ENCODE data around the gene ICAM2.

ICAM2 gene

DNA sequence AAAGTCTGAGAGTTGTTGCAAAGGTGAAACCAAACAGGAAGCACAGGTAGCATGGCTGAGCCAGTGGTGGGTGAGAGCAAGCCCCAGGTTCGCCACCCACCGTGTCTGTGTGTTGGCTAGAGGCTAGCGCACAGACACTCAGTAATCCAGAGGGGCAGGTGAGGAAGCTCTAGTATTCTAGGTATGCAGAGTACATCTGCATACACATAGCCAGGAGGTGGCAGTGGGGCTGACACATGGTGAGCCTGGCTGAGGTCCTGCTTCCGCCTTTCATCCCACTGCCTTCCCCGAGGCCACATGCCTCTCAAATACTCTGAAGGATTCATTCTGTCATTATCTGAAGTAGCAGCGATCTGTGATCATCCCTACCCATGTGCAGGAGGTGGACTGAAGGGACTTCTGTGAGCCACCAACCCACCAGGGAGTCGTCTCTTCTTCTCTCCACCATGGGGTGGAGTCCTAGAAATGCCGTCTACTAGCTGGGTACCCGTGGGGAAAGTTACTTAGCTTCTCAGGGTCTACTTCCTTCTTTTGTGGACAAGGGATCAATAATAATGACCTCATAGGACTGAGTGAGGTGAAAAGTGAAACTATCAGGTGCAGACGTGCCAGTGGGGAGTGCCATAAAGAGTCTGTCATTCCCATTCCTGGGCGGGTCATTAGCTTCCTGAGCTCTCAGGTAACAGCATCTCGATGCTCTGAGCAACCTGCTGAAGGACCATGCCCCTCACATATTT lies 36.0 kb upstream of the ICAM2 start:
- TF ChIP-seq, protein P1, sequence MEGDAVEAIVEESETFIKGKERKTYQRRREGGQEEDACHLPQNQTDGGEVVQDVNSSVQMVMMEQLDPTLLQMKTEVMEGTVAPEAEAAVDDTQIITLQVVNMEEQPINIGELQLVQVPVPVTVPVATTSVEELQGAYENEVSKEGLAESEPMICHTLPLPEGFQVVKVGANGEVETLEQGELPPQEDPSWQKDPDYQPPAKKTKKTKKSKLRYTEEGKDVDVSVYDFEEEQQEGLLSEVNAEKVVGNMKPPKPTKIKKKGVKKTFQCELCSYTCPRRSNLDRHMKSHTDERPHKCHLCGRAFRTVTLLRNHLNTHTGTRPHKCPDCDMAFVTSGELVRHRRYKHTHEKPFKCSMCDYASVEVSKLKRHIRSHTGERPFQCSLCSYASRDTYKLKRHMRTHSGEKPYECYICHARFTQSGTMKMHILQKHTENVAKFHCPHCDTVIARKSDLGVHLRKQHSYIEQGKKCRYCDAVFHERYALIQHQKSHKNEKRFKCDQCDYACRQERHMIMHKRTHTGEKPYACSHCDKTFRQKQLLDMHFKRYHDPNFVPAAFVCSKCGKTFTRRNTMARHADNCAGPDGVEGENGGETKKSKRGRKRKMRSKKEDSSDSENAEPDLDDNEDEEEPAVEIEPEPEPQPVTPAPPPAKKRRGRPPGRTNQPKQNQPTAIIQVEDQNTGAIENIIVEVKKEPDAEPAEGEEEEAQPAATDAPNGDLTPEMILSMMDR (conservative IDR thresholded peaks at IDR 0.05; ENCODE audit: low read depth, low read length): no peak
- no peak overlapping the region for H3K4me3 ChIP-seq (ENCODE audit: low read depth, low read length)
- DNase-seq (ENCODE audit: low read depth): no peak

GRCh38 chr17:64055183-64056142 lies 35.0 kb upstream of the ICAM2 start:
- no peak overlapping the region for H3K4me3 ChIP-seq (ENCODE audit: low read depth, low read length)
- TF ChIP-seq, protein P1 (conservative IDR thresholded peaks at IDR 0.05; ENCODE audit: low read depth, low read length): no peak
- DNase-seq (ENCODE audit: low read depth): no peak

- no peak overlapping the region for H3K4me3 ChIP-seq (ENCODE audit: low read depth, low read length)
- DNase-seq (ENCODE audit: low read depth): no peak
- TF ChIP-seq, protein P1 (conservative IDR thresholded peaks at IDR 0.05; ENCODE audit: low read depth, low read length): no peak
Measured at GRCh38 chr17:64054304-64054703, 33.9 kb upstream of the ICAM2 start.

DNA sequence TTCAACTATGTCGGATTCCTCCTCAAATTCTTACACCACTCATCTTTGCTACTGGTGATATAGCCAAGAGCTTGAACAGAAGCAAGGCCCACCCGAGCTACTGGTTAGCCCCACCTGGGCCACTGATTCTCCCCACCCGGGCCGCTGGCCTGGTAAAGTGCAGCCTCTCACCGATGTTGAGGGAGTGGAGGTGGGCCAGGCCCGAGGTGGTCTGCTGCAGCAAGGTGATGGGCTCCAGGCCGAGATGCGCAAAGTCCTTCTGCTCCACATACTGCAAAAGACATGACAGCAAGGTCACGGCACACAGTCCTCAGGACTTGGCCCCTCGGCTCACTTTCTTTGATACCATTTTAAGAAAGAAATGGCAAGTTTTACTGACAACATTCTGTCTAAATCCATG lies 32.7 kb upstream of the ICAM2 start:
- TF ChIP-seq, protein P1 (conservative IDR thresholded peaks at IDR 0.05; ENCODE audit: low read depth, low read length): no peak
- no peak overlapping the region for H3K4me3 ChIP-seq (ENCODE audit: low read depth, low read length)
- no peak for DNase-seq (ENCODE audit: low read depth)

DNA sequence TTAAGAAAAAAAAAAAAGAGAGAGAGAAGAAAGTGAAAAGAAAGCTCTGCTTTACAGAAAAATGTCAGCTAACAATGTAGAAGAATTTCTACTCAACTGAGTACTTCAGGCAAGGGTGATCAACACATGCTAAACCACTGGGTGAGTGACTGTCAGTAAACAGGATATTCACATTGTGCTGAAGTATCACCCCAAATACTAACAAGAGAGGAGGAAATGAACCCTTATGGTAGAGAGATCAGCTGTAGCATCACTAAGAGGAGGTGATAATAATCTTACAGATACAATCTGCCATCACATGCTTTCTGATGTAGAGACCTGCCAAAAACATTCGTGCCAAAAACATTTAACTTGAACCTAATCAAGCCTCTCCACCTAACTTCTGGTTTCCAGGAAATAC lies 30.7 kb upstream of the ICAM2 start:
- no peak overlapping the region for H3K4me3 ChIP-seq (ENCODE audit: low read depth, low read length)
- DNase-seq (ENCODE audit: low read depth): no peak
- TF ChIP-seq, protein P1 (conservative IDR thresholded peaks at IDR 0.05; ENCODE audit: low read depth, low read length): no peak

DNA sequence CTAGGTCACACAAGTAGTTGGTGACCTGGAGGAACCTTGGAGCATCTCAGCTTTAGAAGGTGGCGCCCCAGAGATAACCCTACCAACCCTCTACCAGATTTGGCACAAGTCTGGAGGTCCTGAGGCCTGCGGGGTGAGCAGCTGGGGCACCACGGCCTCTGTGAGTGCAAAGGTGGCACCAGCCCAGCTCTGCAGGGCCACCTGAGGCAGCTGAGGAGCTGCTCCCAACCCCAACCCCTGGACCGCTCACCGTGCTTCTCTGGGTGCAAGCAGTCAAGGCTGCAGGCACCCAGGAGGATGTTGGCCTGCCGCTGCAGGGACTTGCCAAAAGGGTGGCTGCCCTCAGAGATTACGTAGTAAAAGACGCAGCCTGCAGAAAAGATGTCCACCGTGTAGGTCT lies 28.4 kb upstream of the ICAM2 start:
- no peak overlapping the region for H3K4me3 ChIP-seq (ENCODE audit: low read depth, low read length)
- DNase-seq (ENCODE audit: low read depth): no peak
- TF ChIP-seq, protein P1 (conservative IDR thresholded peaks at IDR 0.05; ENCODE audit: low read depth, low read length): no peak

All from choroid plexus epithelial cell (primary cell).